Large intestine (tissue), 3 donors: ENCODE measurements around the gene DHRSX. TPM values are rescaled to one million over a fixed set of nuclear protein-coding genes. Genes with fewer than 3 reads are reported as not detected.
"Not testable (repeated sequence)": the region's sequence is repeated elsewhere in the genome, so short reads cannot be mapped to it uniquely, and the experiment has no call there.

Experiments used
- DNase-seq, 2 donors: peaks; one replicate each; pipeline versions ENCODE4 v3.0.0 to v3.0.0-alpha.2; 2013
- H3K27ac ChIP-seq: one replicate; pipeline ENCODE4 v1.5.1; 2013; ENCODE audit warnings: low read length
- H3K27me3 ChIP-seq: 2 replicates; pipeline ENCODE4 v1.6.1; 2013; ENCODE audit warnings: low read length; ENCODE audit not compliant: control insufficient read depth, insufficient read depth
- H3K36me3 ChIP-seq: 2 replicates; pipeline ENCODE4 v1.6.1; 2013; ENCODE audit warnings: low read length; ENCODE audit not compliant: control insufficient read depth, insufficient read depth
- H3K4me1 ChIP-seq: one replicate; pipeline ENCODE4 v1.6.1; 2013; ENCODE audit warnings: low read length; ENCODE audit not compliant: control insufficient read depth, insufficient read depth
- H3K4me3 ChIP-seq: one replicate; pipeline ENCODE4 v1.5.1; 2013; ENCODE audit warnings: low read length
- H3K9me3 ChIP-seq: one replicate; pipeline ENCODE4 v1.6.1; 2013; ENCODE audit warnings: mild to moderate bottlenecking, low read depth, low read length, moderate library complexity; ENCODE audit not compliant: control insufficient read depth
- WGBS: methylation state at CpG from one replicate; pipeline ENCODE4 v1.1.5; 2013; ENCODE audit warnings: low lambda C conversion rate; ENCODE audit not compliant: insufficient coverage; 5-methylcytosine and 5-hydroxymethylcytosine counted together
- polyA plus RNA-seq: library from polyadenylated mRNA; unstranded; fragments of 120-200 nt; gene quantifications from one replicate; pipeline ENCODE4 v1.2.1, GENCODE V29; 2013

DHRSX gene
- polyA plus RNA-seq, 1 donor, result 17.9 TPM

DNA sequence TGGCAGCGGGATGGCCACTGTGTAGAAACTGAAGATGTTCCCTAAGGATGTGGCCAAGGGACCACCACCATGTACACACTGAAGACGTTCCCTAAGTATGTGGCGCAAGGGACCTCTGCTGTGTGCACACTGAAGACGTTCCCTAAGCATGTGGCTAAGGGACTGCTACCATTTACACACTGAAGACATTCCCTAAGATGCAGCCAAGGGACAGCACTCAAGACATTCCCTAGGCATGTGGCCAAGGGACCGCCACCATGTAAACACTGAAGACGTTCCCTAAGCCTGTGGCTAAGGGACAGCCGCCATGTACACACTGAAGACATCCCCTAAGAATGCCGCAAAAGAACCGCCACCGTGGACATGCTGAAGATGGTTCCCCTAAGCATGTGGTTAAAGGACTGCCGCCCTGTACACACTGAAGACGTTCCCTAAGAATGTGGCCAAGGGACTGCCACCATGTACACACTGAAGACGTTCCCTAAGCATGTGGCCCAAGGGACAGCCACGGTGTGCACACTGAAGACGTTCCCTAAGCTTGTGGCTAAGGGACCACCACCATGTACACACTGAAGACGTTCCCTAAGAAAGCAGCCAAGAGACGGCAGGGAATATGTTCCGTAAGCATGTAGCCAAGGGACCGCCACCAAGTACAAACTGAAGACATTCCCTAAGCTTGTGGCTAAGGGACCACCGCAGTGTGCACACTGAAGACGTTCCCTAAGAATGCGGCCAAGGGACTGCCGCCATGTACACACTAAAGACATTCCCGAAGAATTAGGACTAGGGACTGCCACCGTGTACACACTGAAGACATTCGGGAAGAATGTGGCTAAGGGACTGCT is 43.3 kb downstream of the DHRSX start:
- Histone ChIP-seq H3K36me3 (peaks cover 2% of the 10 kb centered on the region), H3K27me3 (no peaks in the 10 kb centered on the region), H3K9me3 (no peaks in the 10 kb centered on the region), H3K4me3 (no peak overlapping the region), H3K4me1 (no peaks in the 10 kb centered on the region), H3K27ac (no peak overlapping the region)
- WGBS, result no CpG with 5 or more reads among the region's 26 CpGs
- no peak for DNase-seq

DNA sequence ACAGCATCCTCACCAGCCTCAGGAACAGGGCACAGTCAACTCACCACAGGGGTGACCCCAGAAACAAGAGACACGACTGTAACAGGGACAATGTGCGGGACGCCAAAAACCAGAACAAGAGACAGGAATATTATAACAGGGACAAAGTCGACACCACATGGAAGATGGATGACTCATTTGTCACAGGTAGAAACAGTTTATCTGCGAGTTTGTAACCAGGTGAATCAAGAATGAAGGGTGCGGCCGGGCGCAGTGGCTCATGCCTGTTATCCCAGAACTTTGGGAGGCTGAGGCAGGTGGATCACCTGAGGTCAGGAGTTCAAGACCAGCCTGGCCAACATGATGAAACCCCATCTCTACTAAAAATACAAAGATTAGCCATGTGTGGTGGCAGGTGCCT is 44.7 kb downstream of the DHRSX start:
- H3K4me3 ChIP-seq, H3K9me3 ChIP-seq, H3K36me3 ChIP-seq, H3K27ac ChIP-seq, H3K4me1 ChIP-seq, H3K27me3 ChIP-seq: not testable (repeated sequence)
- DNase-seq, result peak in 1 of 2 donors; percentile 80
- WGBS, result no CpG with 5 or more reads among the region's 8 CpGs

DNA sequence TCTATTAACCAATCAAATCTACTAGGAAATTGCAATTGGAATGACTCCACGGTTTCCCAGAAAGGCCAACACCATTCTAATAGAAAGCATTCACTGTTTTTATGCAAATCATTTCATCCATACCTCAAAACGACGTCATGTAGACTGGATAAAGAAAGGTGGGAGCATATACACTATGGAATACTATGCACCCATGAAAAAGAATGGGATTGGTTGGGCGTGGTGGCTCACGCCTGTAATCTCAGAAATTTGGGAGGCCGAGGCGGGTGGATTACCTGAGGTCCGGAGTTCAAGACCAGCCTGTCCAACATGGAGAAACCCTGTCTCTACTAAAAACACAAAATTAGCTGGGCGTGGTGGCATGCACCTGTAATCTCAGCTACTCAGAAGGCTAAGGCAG is 46.2 kb downstream of the DHRSX start:
- H3K27ac ChIP-seq, H3K27me3 ChIP-seq, H3K4me1 ChIP-seq, H3K4me3 ChIP-seq, DNase-seq, H3K9me3 ChIP-seq, H3K36me3 ChIP-seq: not testable (repeated sequence)
- WGBS, result 100% methylated on average over 2 of the region's 9 CpGs

GRCh38 chrX:2452799-2453198 is 48.0 kb downstream of the DHRSX start:
- 90% methylated on average over 2 of the region's 4 CpGs for WGBS
- Histone ChIP-seq H3K4me1 (no peaks in the 10 kb centered on the region), H3K27me3 (no peaks in the 10 kb centered on the region), H3K36me3 (peaks cover 3% of the 10 kb centered on the region), H3K9me3 (no peaks in the 10 kb centered on the region), H3K4me3 (no peak overlapping the region), H3K27ac (no peak overlapping the region)
- DNase-seq, result no peak

- H3K27me3 ChIP-seq, result no peaks in the 10 kb centered on the region
- H3K36me3 ChIP-seq, result peaks cover 5% of the 10 kb centered on the region
- no peak for DNase-seq
- no peak overlapping the region for H3K4me3 ChIP-seq
- no peaks in the 10 kb centered on the region for H3K4me1 ChIP-seq
- WGBS, result no CpG with 5 or more reads among the region's 22 CpGs
- no peak overlapping the region for H3K27ac ChIP-seq
- H3K9me3 ChIP-seq, result no peaks in the 10 kb centered on the region
These were observed 48.4 kb downstream of the DHRSX start for GRCh38 chrX:2452317-2452784.

GRCh38 chrX:2451501-2452316 is 49.1 kb downstream of the DHRSX start:
- Histone ChIP-seq H3K36me3 (peaks cover 7% of the 10 kb centered on the region), H3K27ac (no peak overlapping the region), H3K9me3 (no peaks in the 10 kb centered on the region), H3K27me3 (no peaks in the 10 kb centered on the region), H3K4me3 (no peak overlapping the region), H3K4me1 (no peaks in the 10 kb centered on the region)
- no CpG with 5 or more reads among the region's 25 CpGs for WGBS
- no peak for DNase-seq

DNA sequence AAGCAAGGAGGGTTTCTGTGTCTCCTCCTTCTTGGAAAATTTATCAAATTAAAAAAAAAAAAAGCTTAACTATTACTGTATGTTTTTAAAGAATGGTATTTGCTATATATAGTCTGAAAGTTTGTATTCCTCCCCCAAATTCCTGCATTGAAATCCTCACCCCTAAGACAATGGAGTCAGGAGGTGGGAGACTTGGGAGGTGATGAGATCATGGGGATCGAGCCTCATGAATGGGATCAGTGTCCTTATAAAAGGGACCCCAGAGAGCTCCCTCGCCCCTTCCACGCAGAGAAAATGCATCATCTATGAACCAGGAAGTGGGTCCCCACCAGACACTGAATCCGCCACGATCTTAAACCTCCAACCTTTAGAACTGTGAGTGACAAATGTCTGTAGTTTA is 50.1 kb downstream of the DHRSX start:
- Histone ChIP-seq H3K4me1 (no peaks in the 10 kb centered on the region), H3K36me3 (peaks cover 7% of the 10 kb centered on the region), H3K27me3 (no peaks in the 10 kb centered on the region), H3K9me3 (no peaks in the 10 kb centered on the region), H3K27ac (no peak overlapping the region), H3K4me3 (no peak overlapping the region)
- 75% methylated on average over 2 of the region's 5 CpGs for WGBS
- DNase-seq, result no peak

DNA sequence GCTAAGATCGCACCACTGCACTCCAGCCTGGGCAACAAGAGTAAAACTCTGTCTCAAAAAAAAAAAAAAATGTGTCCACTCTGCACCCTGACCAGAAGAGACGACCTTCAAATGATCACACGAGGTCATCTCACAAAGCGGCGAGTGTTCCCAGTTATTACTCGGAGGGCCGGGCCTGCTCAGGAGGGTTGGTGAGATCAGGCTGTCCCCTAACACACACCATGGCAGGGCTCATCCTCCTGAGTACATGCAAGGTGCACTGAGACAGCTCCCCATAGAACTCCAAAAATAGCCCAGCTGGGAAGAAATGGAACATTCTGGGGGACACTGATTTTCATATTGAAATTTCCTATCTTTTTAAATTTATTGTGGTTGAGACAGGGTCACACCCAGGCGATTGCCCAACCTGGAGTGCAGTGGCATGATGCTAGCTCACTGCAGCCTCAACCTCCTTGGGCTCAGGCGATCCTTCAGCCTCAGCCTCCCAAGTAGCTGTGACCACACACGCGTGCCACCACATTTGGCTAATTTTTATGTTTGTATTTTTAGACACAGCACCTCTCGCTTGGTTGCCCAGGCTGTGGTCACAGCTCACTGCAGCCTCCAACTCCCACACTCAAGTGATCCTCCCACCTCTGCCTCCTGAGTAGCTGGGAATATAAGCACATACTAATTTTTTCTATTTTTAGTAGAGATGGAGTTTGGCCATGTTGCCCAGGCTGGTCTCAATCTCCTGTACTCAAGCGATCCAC is 51.5 kb downstream of the DHRSX start:
- Histone ChIP-seq H3K4me1 (no peaks in the 10 kb centered on the region), H3K9me3 (no peaks in the 10 kb centered on the region), H3K36me3 (peaks cover 7% of the 10 kb centered on the region), H3K27me3 (no peaks in the 10 kb centered on the region), H3K27ac (no peak overlapping the region), H3K4me3 (no peak overlapping the region)
- no CpG with 5 or more reads among the region's 13 CpGs for WGBS
- DNase-seq, result no peak

- H3K27ac ChIP-seq, result no peak overlapping the region
- H3K36me3 ChIP-seq, result peaks cover 5% of the 10 kb centered on the region
- no peaks in the 10 kb centered on the region for H3K27me3 ChIP-seq
- DNase-seq, result no peak
- no peak overlapping the region for H3K4me3 ChIP-seq
- WGBS, result no CpG with 5 or more reads among the region's 2 CpGs
- no peaks in the 10 kb centered on the region for H3K9me3 ChIP-seq
- no peaks in the 10 kb centered on the region for H3K4me1 ChIP-seq
These were observed 53.3 kb downstream of the DHRSX start for GRCh38 chrX:2447484-2447883.

DNA sequence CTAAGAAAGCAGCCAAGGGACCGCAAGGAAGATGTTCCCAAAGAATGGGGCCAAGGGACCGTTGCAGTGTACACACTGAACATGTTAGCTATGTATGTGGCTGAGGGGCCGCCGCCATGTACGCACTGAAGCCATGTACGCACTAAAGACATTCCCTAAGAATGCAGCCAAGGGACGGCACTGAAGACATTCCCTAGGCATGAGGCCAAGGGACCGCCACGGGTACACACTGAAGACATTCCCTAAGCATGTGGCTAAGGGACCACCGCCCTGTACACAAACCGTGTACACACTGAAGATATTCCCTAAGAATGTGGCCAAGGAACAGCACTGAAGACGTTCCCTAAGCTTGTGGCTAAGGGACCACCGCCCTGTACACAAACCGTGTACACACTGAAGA is 54.0 kb downstream of the DHRSX start:
- Histone ChIP-seq H3K27ac (no peak overlapping the region), H3K9me3 (no peaks in the 10 kb centered on the region), H3K27me3 (no peaks in the 10 kb centered on the region), H3K4me3 (no peak overlapping the region), H3K4me1 (no peaks in the 10 kb centered on the region), H3K36me3 (peaks cover 5% of the 10 kb centered on the region)
- WGBS, result no CpG with 5 or more reads among the region's 14 CpGs
- DNase-seq, result no peak
